Activated naive CD4-positive, alpha-beta T cell (primary cell): ENCODE measurements around the gene CDC45.

Experiments
- DNase-seq, 4 experiments: peaks; one replicate each; lab custom pipeline; 2025; lab: John Stamatoyannopoulos, UW

Gene CDC45

DNA sequence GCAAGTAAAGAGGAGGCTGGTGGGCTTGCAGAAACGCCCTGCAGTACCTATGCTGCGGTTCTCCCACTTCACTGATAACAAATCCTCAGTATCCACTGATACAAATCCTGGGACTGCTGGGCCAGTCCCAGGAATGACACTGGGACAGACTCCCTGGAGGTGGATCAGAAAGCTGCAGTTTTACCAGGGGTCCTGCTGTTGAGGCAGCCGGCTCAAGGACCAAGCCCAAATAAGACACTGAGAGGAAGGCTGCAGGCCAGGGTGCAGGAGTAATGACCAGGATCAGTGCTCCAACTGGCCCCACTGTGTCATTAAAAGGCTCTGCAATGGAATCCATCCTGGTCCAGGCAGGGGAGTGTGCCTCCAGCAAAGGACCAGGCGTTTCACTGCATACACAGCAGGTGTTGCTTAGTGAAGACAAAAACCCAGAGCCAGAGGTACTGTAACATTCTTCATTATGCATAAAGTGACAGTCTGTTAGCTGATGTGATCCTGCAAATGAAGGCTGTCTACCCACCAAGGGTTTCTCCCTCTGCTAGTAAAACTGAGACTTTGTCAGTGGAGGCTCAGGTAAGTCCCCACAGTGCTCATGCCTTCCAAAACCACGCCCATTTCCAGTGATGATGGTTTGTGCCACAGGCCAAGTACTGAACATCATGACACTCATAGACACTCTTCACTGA is 30.8 kb upstream of the CDC45 start:
- DNase-seq: no peak

DNA sequence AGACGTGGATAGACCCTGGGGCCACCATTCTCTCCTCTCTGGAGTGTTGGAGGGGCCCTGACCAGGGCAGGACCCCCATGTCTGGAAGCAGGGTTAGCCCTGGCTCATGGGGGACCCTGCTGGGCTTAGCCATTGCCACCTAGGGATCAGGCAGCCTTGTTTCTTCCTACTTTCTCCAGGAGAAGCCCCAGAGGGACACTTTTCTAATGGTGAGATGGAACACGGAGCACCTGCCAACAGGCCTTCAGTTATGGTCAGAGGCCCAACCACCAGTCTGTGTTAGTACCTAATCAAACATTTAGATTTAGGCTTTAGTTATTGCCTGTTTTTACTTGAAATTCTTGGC is 30.3 kb upstream of the CDC45 start:
- no peak for DNase-seq

- no peak for DNase-seq
Observed at GRCh38 chr22:19450363-19451175, 29.2 kb upstream of the CDC45 start.

DNA sequence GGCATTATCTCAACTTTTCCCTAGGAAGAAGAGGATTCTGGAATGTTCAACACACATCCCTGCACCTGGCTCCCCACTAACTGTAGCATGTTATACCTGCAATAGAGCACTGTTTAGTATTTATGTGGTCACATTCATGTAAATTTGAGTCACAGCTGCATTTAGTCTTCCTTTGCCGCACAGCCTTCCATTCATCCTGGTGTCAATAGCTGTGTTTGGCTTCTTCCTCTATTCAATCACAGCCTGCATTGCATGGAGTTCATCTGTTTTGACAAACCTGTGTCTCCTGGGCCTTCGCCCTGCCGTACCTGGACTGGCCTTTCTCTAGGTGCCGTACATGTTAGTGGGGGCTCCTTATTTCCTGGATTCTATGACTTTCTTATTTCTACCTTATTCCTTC is 28.1 kb upstream of the CDC45 start:
- no peak for DNase-seq

GRCh38 chr22:19453718-19454117 is 26.0 kb upstream of the CDC45 start:
- DNase-seq: no peak

- DNase-seq: no peak
Observed at GRCh38 chr22:19454156-19454555, 25.6 kb upstream of the CDC45 start.

DNA sequence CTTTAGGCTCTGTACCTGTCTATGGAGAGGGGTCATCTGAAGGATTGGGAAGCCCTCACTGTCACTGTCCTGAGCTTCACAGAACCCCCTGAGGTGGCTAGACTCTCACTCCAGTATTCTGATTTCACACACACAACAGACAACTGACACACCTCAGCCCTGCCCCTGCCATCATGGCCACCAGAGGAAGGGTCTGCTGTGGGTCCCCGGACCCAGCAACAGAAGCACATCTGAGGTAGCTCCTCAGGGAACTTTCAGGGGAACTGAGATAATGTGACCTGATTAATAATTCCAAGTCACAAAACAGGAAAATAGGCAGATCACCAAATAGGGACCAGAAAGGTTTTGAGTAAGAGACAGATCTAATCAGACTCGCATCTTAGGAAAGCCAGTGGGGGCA is 24.7 kb upstream of the CDC45 start:
- DNase-seq: no peak

- DNase-seq: no peak
Observed at GRCh38 chr22:19455585-19456370, 23.9 kb upstream of the CDC45 start.

DNA sequence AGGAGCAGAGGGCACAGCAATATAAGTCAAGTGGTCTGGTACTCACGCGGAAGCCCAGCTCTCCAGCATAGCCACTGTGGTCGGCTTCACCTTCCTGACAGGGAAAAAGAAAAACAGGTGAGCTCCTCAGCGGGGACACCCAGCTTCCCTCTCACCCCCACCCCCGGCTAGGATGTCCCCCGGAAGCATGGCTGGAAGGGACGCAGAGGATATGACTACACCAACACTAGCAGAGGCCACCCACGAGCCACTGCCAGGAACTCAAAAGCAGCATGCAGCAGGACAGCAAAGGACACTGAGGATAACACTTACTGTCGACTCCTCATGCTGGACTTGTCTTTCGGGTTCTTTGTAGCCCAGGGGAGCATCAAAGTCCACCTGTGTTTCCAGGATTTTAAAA is 23.2 kb upstream of the CDC45 start:
- no peak for DNase-seq

GRCh38 chr22:19457828-19458428 is 21.8 kb upstream of the CDC45 start:
- DNase-seq: no peak

GRCh38 chr22:19460036-19460435 is 19.7 kb upstream of the CDC45 start:
- no peak for DNase-seq

DNA sequence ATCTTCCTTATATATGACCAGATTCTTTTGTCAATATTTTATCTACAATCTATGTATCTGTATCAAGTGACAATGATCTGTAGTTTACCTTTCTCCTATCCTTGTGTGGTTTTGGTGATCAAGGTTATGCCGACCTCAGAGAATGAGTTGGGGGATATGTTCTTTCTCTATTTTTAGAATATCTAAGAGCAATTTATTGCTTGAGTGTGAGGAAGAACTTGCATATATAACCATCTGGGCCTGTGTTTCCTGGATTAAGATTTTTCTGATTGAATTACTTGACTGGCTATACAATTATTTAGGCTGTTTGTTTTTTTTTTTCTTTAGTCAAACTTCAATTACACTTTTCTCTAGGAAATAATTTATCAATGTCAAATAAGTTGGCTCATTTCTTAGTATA is 18.2 kb upstream of the CDC45 start:
- no peak for DNase-seq

DNA sequence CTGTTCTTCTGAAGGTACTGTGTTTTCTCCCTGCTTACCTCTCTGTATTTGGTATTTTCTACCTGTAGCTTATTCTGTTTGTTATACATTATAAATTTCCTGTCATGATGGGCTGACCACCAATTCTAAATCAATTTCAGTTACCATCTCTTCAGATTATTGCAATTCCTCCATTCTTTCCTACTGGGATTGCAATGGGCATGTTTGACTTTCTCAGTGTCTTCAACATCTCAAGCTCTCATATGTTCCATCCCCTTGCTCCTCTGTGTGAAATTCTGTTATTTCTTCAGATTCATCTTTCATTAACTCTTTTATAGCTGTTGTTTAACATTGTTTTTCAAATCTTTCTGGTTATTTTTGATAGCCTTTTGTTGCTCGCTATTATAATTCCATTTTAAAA is 16.7 kb upstream of the CDC45 start:
- no peak for DNase-seq

- DNase-seq: no peak
Observed at GRCh38 chr22:19463491-19464469, 15.9 kb upstream of the CDC45 start.

DNA sequence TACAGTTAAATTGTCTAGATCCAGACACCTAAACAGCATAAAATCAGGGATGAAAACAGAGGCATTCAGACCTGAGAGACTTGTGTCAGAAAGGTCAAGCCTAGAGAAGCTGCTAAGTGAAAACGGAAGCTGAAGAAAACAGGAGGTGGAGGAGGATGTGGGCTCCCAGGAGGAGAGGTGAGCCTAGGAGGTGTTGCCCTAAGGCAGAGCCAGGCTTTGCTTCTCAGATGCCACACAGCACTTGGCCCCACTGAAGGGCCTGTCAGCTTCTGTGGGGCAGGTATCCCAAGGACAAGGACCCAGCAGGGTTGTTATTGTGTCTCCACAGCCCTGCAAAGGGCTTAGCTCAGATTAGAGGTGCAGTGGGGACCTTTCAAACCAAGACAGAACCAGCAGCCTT is 15.2 kb upstream of the CDC45 start:
- DNase-seq: no peak

DNA sequence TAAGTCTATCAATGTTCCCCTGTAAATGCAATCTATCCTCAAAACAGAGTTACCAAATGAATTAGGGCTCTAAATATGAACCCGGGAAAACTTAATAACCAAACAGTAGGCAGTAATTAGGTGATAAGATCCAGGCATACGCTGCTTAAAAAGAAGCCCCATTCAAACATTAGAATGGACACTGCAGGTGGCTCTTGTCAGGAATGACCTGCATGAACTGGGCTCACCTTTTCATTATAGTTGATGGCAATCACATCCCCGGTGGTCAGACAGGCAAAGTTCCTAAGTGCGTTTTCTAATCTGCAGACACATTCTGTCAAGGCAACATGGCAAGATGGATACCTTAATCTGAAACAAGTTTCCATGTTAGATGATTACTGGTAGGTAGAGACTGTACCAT is 14.7 kb upstream of the CDC45 start:
- no peak for DNase-seq

GRCh38 chr22:19466126-19466716 is 13.5 kb upstream of the CDC45 start:
- DNase-seq: no peak

- DNase-seq: no peak
Observed at GRCh38 chr22:19466848-19467752, 12.6 kb upstream of the CDC45 start.

GRCh38 chr22:19467912-19468311 is 11.8 kb upstream of the CDC45 start:
- no peak for DNase-seq

- no peak for DNase-seq
Observed at GRCh38 chr22:19469421-19469820, 10.3 kb upstream of the CDC45 start.
